Neural cell (in vitro differentiated cells): Measurements from ENCODE around the gene CPZ. TPM values are rescaled to one million over a fixed set of nuclear protein-coding genes. Genes with fewer than 3 reads are reported as not detected.
"Not testable (repeated sequence)": the region's sequence is repeated elsewhere in the genome, so short reads cannot be mapped to it uniquely, and the experiment has no call there.

Experiments
- H2AFZ ChIP-seq: fragments of 200-600, 300-800 bp; sonication (generic), shearing (Covaris generic); 2 replicates; pipeline ENCODE4 v1.6.0; 2014; ENCODE audit warnings: low read depth, mild to moderate bottlenecking, antibody characterized with exemption, low read length, moderate library complexity
- H3F3A ChIP-seq: fragments of 200-600 bp; shearing (Covaris generic); 2 replicates; pipeline ENCODE4 v1.6.1; 2016; ENCODE audit warnings: mild to moderate bottlenecking, moderate library complexity, mixed read lengths, antibody characterized with exemption, low read length; ENCODE audit not compliant: insufficient read depth, poor library complexity, severe bottlenecking
- H3K27ac ChIP-seq: fragments of 200-600, 300-800 bp; sonication (generic), shearing (Covaris generic); 2 replicates; pipeline ENCODE4 v1.5.1; 2014; ENCODE audit warnings: mild to moderate bottlenecking, low read length, moderate library complexity
- H3K27me3 ChIP-seq: fragments of 300-800, 200-600 bp; sonication (generic), shearing (Covaris generic); 2 replicates; pipeline ENCODE4 v1.6.0; 2014; ENCODE audit warnings: mild to moderate bottlenecking, low read depth, low read length, moderate library complexity; ENCODE audit not compliant: insufficient read depth
- H3K36me3 ChIP-seq: fragments of 300-800, 200-600 bp; sonication (generic), shearing (Covaris generic); 2 replicates; pipeline ENCODE4 v1.5.1; 2014; ENCODE audit warnings: mild to moderate bottlenecking, antibody characterized with exemption, low read length, moderate library complexity; ENCODE audit not compliant: insufficient read depth
- H3K4me2 ChIP-seq: fragments of 300-800, 200-600 bp; sonication (generic), shearing (Covaris generic); 2 replicates; pipeline ENCODE4 v1.6.0; 2014; ENCODE audit warnings: mild to moderate bottlenecking, low read length
- H3K4me3 ChIP-seq: fragments of 300-800, 200-600 bp; sonication (generic), shearing (Covaris generic); 2 replicates; pipeline ENCODE4 v1.5.1; 2014; ENCODE audit warnings: mild to moderate bottlenecking, low read length, moderate library complexity
- H3K79me2 ChIP-seq: fragments of 200-600 bp; shearing (Covaris generic); replicated peaks from 2 replicates; pipeline ENCODE4 v1.6.0; 2014; ENCODE audit warnings: mild to moderate bottlenecking, low read length, moderate library complexity; ENCODE audit not compliant: insufficient read depth
- H3K9ac ChIP-seq: fragments of 300-800, 200-600 bp; sonication (generic), shearing (Covaris generic); 2 replicates; pipeline ENCODE4 v1.6.1; 2016; ENCODE audit warnings: mild to moderate bottlenecking, low read length, mixed read lengths
- H3K9me2 ChIP-seq: fragments of 200-600 bp; shearing (Covaris generic); 2 replicates; pipeline ENCODE4 v1.6.1; 2016; ENCODE audit warnings: mild to moderate bottlenecking, low read length, mixed read lengths; ENCODE audit not compliant: insufficient read depth
- H3K9me3 ChIP-seq: fragments of 200-600, 300-800 bp; sonication (generic), shearing (Covaris generic); 2 replicates; pipeline ENCODE4 v1.6.1; 2016; ENCODE audit warnings: mild to moderate bottlenecking, mixed run types, low read length, moderate library complexity, mixed read lengths
- H4K20me1 ChIP-seq: fragments of 200-600 bp; shearing (Covaris generic); 2 replicates; pipeline ENCODE4 v1.6.1; 2016; ENCODE audit warnings: mild to moderate bottlenecking, mixed run types; ENCODE audit not compliant: insufficient read depth
- CTCF ChIP-seq: fragments of 450-650 bp; IDR thresholded peaks from 2 replicates; pipeline ENCODE4 v1.5.1; 2014; ENCODE audit warnings: antibody characterized with exemption, mild to moderate bottlenecking, moderate library complexity; ENCODE audit not compliant: poor library complexity, severe bottlenecking
- EP300 ChIP-seq: fragments of 450-650 bp; conservative IDR thresholded peaks from 2 replicates; pipeline ENCODE4 v1.6.1; 2014; ENCODE audit warnings: antibody characterized with exemption, mild to moderate bottlenecking, moderate library complexity; ENCODE audit not compliant: poor library complexity, severe bottlenecking
- EZH2 ChIP-seq: fragments of 200-600, 300-800 bp; shearing (Covaris generic), sonication (generic); IDR thresholded peaks from 2 replicates; pipeline ENCODE4 v1.6.1; 2014; ENCODE audit warnings: antibody characterized with exemption, low read length, borderline replicate concordance, mild to moderate bottlenecking; ENCODE audit not compliant: insufficient read depth, poor library complexity, severe bottlenecking
- MXI1 ChIP-seq: fragments of 450-650 bp; conservative IDR thresholded peaks from 2 replicates; pipeline ENCODE4 v1.6.1; 2014; ENCODE audit warnings: antibody characterized with exemption, mild to moderate bottlenecking; ENCODE audit not compliant: poor library complexity, severe bottlenecking
- POLR2AphosphoS5 ChIP-seq: IDR thresholded peaks from 2 replicates; pipeline ENCODE4 v1.6.1; 2012
- RAD21 ChIP-seq: fragments of 450-650 bp; conservative IDR thresholded peaks from 2 replicates; pipeline ENCODE4 v1.6.1; 2014; ENCODE audit warnings: antibody characterized with exemption, mild to moderate bottlenecking, moderate library complexity
- REST ChIP-seq: IDR thresholded peaks from 2 replicates; pipeline ENCODE4 v1.6.1; 2012; ENCODE audit warnings: borderline replicate concordance
- SMC3 ChIP-seq: fragments of 450-650 bp; conservative IDR thresholded peaks from 2 replicates; pipeline ENCODE4 v1.6.1; 2014; ENCODE audit warnings: antibody characterized with exemption, mild to moderate bottlenecking, moderate library complexity; ENCODE audit not compliant: poor library complexity
- TAF1 ChIP-seq: IDR thresholded peaks from 2 replicates; pipeline ENCODE4 v1.6.1; 2012; ENCODE audit warnings: low read depth
- polyA plus RNA-seq: library from polyadenylated mRNA; depleted of rRNA; stranded (reverse); fragments of >200 nt; gene quantifications from 2 replicates; pipeline ENCODE4 v1.2.3, GENCODE V29; 2014

The CPZ gene
- polyA plus RNA-seq, 1 donor from 2014 or later = not detected

GRCh38 chr4:8575457-8575856, 17.1 kb upstream of the CPZ start:
- Histone ChIP-seq H3K4me3 (no peak overlapping the region), H2AFZ (no peak overlapping the region), H3K36me3 (no peaks in the 10 kb centered on the region), H4K20me1 (no peaks in the 10 kb centered on the region), H3F3A (no peaks in the 10 kb centered on the region), H3K9me3 (no peaks in the 10 kb centered on the region), H3K27ac (no peak overlapping the region), H3K27me3 (peaks cover 27% of the 10 kb centered on the region), H3K9ac (no peak overlapping the region), H3K4me2 (no peak overlapping the region), H3K9me2 (no peaks in the 10 kb centered on the region), H3K79me2 (no peaks in the 10 kb centered on the region)
- TF ChIP-seq REST (no peak), TAF1 (no peak), CTCF (no peak), EZH2 (no peak), EP300 (no peak), POLR2AphosphoS5 (no peak), RAD21 (no peak), MXI1 (no peak), SMC3 (no peak)

DNA sequence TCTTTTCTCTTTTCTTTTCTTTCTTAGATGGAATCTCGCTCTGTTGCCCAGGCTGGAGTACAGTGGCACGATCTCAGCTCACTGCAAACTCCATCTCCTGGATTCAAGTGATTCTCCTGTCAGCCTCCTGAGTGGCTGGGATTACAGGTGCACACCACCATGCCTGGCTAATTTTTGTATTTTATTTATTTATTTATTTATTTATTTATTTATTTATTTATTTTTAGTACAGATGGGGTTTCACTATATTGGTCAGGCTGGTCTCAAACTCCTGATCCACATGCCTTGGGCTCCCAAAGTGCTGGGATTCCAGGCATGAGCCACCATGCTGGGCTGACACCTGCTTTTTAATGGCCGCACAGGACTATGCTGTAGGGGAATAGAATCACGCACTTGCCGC, 16.0 kb upstream of the CPZ start:
- H3K4me3 ChIP-seq, H3K27ac ChIP-seq, H3K79me2 ChIP-seq, H3K9me3 ChIP-seq, H2AFZ ChIP-seq, H3F3A ChIP-seq, H3K9me2 ChIP-seq, H3K36me3 ChIP-seq, H3K9ac ChIP-seq, H3K4me2 ChIP-seq, H4K20me1 ChIP-seq: not testable (repeated sequence)
- peaks cover 38% of the 10 kb centered on the region for H3K27me3 ChIP-seq

GRCh38 chr4:8577046-8577445, 15.5 kb upstream of the CPZ start:
- Histone ChIP-seq H3K79me2 (no peaks in the 10 kb centered on the region), H3K9ac (no peak overlapping the region), H2AFZ (no peak overlapping the region), H3K27ac (no peak overlapping the region), H3K9me2 (no peaks in the 10 kb centered on the region), H3F3A (no peaks in the 10 kb centered on the region), H3K27me3 (peaks cover 43% of the 10 kb centered on the region), H4K20me1 (no peaks in the 10 kb centered on the region), H3K36me3 (no peaks in the 10 kb centered on the region), H3K4me2 (no peak overlapping the region), H3K9me3 (no peaks in the 10 kb centered on the region), H3K4me3 (no peak overlapping the region)
- TF ChIP-seq EZH2 (no peak), REST (no peak), RAD21 (no peak), SMC3 (no peak), MXI1 (no peak), CTCF (no peak), TAF1 (no peak), EP300 (no peak), POLR2AphosphoS5 (no peak)
